Ishikawa (cell line): ENCODE results near the gene LCN9.

Experiments
- NFIC ChIP-seq: IDR thresholded peaks from 2 replicates; pipeline ENCODE4 v1.6.1; 2012
- TCF12 ChIP-seq: IDR thresholded peaks from 2 replicates; pipeline ENCODE4 v1.6.1; 2012; ENCODE audit warnings: low read depth
- YY1 ChIP-seq: IDR thresholded peaks from 2 replicates; pipeline ENCODE4 v1.6.1; 2012; ENCODE audit warnings: low read depth
- TF ChIP-seq, protein P1 (sequence below): IDR thresholded peaks from 2 replicates; pipeline ENCODE4 v1.6.1; 2012

DNA sequence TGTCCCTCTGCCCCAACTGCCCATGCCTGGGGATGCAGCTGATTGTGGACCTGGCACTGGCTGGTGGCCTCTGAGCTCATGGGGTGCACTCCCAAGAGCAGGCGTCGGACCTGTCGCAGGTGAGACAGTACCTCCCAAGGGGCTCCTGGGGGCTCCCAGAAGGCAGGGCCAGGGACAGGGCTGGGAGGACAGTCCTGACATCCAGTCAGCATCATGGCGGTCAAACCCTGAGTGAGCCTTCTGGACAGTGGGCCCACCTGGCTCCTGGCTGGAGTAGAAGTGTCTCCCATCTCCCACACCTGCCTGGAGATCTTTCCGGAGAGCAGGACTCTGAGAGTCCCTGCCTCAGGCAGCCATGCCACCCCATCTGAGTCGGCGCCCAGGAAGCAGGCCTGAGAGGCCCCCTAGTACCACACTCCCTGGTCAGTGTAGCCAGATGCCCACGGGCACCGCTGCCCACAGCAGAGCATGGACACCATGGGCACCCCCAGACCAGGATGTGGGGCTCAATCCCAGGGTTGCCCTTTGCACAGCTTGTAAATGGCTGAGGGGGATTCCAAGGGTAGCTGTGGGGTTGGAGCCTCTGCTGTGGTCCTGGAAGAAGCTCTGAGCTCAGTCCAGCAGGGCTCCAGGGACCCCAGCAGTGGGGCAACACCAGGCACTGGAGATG, 6.6 kb downstream of the LCN9 start:
- TF ChIP-seq, protein P1, sequence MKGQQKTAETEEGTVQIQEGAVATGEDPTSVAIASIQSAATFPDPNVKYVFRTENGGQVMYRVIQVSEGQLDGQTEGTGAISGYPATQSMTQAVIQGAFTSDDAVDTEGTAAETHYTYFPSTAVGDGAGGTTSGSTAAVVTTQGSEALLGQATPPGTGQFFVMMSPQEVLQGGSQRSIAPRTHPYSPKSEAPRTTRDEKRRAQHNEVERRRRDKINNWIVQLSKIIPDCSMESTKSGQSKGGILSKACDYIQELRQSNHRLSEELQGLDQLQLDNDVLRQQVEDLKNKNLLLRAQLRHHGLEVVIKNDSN = no peak
- TF ChIP-seq YY1 (no peak), NFIC (no peak), TCF12 (no peak)
